SU-DHL-6 (cell line): Measurements from ENCODE around the gene SRPK2.

Experiments
- H2AFZ ChIP-seq: fragments of 200-600 bp; sonication (generic); 2 replicates; pipeline ENCODE4 v1.6.1; 2014; ENCODE audit warnings: low read depth, mild to moderate bottlenecking, moderate library complexity, mixed read lengths, antibody characterized with exemption, low read length; ENCODE audit not compliant: severe bottlenecking
- H3F3A ChIP-seq: fragments of 200-600 bp; shearing (Covaris generic); 2 replicates; pipeline ENCODE4 v1.6.0; 2016; ENCODE audit warnings: antibody characterized with exemption, mild to moderate bottlenecking; ENCODE audit not compliant: insufficient read depth
- H3K27ac ChIP-seq: fragments of 200-600 bp; sonication (generic); 2 replicates; pipeline ENCODE4 v1.5.1; 2016; ENCODE audit warnings: low read depth, mild to moderate bottlenecking, low read length, moderate library complexity, mixed read lengths
- H3K27me3 ChIP-seq: fragments of 200-600 bp; sonication (generic), shearing (Covaris generic); 2 replicates; pipeline ENCODE4 v1.6.0; 2014; ENCODE audit warnings: mild to moderate bottlenecking, low read length
- H3K36me3 ChIP-seq: fragments of 200-600 bp; sonication (generic); 2 replicates; pipeline ENCODE4 v1.6.1; 2014; ENCODE audit warnings: mild to moderate bottlenecking, low read length, mixed read lengths
- H3K4me2 ChIP-seq: fragments of 300-600, 200-600 bp; shearing (Covaris generic), sonication (generic); 2 replicates; pipeline ENCODE4 v1.6.0; 2014; ENCODE audit warnings: low read length, low read depth, mild to moderate bottlenecking; ENCODE audit not compliant: poor library complexity, severe bottlenecking
- H3K4me3 ChIP-seq: fragments of 200-600 bp; sonication (generic); 2 replicates; pipeline ENCODE4 v1.5.1; 2014; ENCODE audit warnings: antibody characterized with exemption, low read length, mild to moderate bottlenecking, mixed read lengths; ENCODE audit not compliant: insufficient read depth, poor library complexity, severe bottlenecking
- H3K79me2 ChIP-seq: fragments of 200-600 bp; sonication (generic); 2 replicates; pipeline ENCODE4 v1.6.1; 2014; ENCODE audit warnings: mild to moderate bottlenecking, low read length, moderate library complexity; ENCODE audit not compliant: insufficient read depth
- H3K9ac ChIP-seq: fragments of 200-600 bp; sonication (generic); 2 replicates; pipeline ENCODE4 v1.7.0; 2014; ENCODE audit warnings: mild to moderate bottlenecking, low read length
- H3K9me2 ChIP-seq: fragments of 200-600 bp; sonication (generic); replicated peaks from 2 replicates; pipeline ENCODE4 v1.6.1; 2014; ENCODE audit warnings: low read length; ENCODE audit not compliant: insufficient read depth
- H3K9me3 ChIP-seq: fragments of 200-600 bp; sonication (generic); 2 replicates; pipeline ENCODE4 v1.6.1; 2014; ENCODE audit warnings: low read length, mixed read lengths; ENCODE audit not compliant: insufficient read depth
- H4K20me1 ChIP-seq: fragments of 200-600 bp; sonication (generic); 2 replicates; pipeline ENCODE4 v1.6.1; 2014; ENCODE audit warnings: low read depth, mild to moderate bottlenecking, antibody characterized with exemption, low read length, moderate library complexity, mixed read lengths
- CTCF ChIP-seq: fragments of 200-600 bp; sonication (generic); IDR thresholded peaks from one replicate; pipeline ENCODE4 v1.5.1; 2017; ENCODE audit warnings: antibody characterized with exemption, mild to moderate bottlenecking, low read length, moderate library complexity; ENCODE audit not compliant: insufficient read depth, poor library complexity, severe bottlenecking
- EZH2phosphoT487 ChIP-seq: fragments of 200-600 bp; sonication (generic), shearing (Covaris generic); conservative IDR thresholded peaks from 2 replicates; pipeline ENCODE4 v1.6.1; 2018; ENCODE audit warnings: mild to moderate bottlenecking, antibody characterized with exemption, low read length, moderate library complexity, mixed read lengths

Gene SRPK2

DNA sequence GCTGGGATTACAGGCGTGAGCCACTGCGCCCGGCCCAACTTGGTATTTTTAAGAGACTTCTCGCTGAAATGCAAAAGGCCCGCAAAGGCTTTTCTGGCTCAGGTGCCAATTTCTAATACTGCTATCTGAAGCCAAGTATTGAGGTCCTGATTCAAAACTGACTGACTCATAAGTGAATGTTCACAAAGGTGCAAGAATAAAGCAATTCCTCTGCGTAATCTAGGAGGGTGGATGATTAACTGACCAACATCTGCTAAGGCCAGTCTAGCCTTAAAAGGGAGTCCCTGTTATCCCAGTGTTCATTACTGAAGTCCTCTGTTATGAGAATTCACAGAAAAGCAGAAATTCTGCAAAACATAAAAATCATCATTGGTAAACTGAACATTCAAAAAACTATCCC lies 111.4 kb downstream of the SRPK2 start:
- Histone ChIP-seq H3K27ac (no peak overlapping the region), H2AFZ (no peak overlapping the region), H4K20me1 (peaks cover 6% of the 10 kb centered on the region; the same call in 1 of the 2 replicates), H3K4me3 (no peak overlapping the region), H3K79me2 (0 out of 2 replicates have a peak, but pooled peaks cover 4% of the 10 kb centered on the region), H3K9me3 (no peaks in the 10 kb centered on the region), H3K9me2 (no peaks in the 10 kb centered on the region), H3K9ac (no peak overlapping the region), H3K27me3 (no peaks in the 10 kb centered on the region), H3K4me2 (no peak overlapping the region), H3F3A (no peaks in the 10 kb centered on the region), H3K36me3 (no peaks in the 10 kb centered on the region)
- no peak for TF ChIP-seq CTCF
- TF ChIP-seq EZH2phosphoT487: no peak

DNA sequence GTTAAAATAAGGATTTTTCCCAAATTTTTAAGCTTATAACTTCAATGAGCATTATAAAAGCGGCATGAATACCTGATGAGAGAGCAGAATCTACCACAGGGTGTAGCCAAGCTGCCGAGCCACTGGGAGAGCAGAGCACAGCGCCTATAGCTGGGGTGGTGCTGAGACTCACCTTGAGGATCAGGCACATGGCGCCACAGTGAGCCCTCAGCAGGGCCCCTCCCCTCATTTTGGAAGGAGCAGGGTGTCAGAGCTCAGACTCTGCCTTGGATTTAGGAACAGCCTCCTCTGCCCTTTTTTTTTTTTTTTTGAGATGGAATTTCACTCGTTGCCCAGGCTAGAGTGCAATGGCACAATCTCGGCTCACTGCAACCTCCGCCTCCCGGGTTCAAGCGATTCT lies 118.6 kb downstream of the SRPK2 start:
- Histone ChIP-seq H3K9me3 (no peaks in the 10 kb centered on the region), H3K4me3 (no peak overlapping the region), H4K20me1 (0 out of 2 replicates have a peak, but pooled peaks cover 3% of the 10 kb centered on the region), H2AFZ (no peak overlapping the region), H3K79me2 (peaks cover 36% of the 10 kb centered on the region), H3K9me2 (no peaks in the 10 kb centered on the region), H3K9ac (no peak overlapping the region), H3F3A (peaks cover 4% of the 10 kb centered on the region; the same call in 1 of the 2 replicates), H3K27me3 (no peaks in the 10 kb centered on the region), H3K36me3 (no peaks in the 10 kb centered on the region), H3K27ac (no peak overlapping the region), H3K4me2 (peak overlapping the region; percentile 64)
- no peak for TF ChIP-seq EZH2phosphoT487
- no peak for TF ChIP-seq CTCF

GRCh38 chr7:105269397-105269796 lies 119.3 kb downstream of the SRPK2 start:
- Histone ChIP-seq H3K27ac (peak overlapping the region; percentile 60; the same call in 1 of the 2 replicates), H3K9me2 (no peaks in the 10 kb centered on the region), H3K27me3 (no peaks in the 10 kb centered on the region), H3F3A (peaks cover 4% of the 10 kb centered on the region; the same call in 1 of the 2 replicates), H2AFZ (peak overlapping the region; percentile 7), H3K36me3 (no peaks in the 10 kb centered on the region), H3K9me3 (no peaks in the 10 kb centered on the region), H4K20me1 (0 out of 2 replicates have a peak, but pooled peaks cover 3% of the 10 kb centered on the region), H3K4me3 (peak overlapping the region; percentile 55), H3K4me2 (peak overlapping the region; percentile 64), H3K9ac (peak overlapping the region; percentile 46), H3K79me2 (peaks cover 42% of the 10 kb centered on the region)
- TF ChIP-seq CTCF (no peak), EZH2phosphoT487 (no peak)
